Right lobe of liver (tissue), 4 donors: Measurements from ENCODE around the gene C2orf92.

ENCODE experiments used
- CTCF ChIP-seq, 4 donors: fragments of 200-600 bp in 3 of 4; fragments of 450-650 bp in 1 of 4; IDR thresholded peaks; one replicate each; pipeline versions ENCODE4 v1.5.1 to v1.8.0; 2016 to 2022; ENCODE audit warnings: antibody characterized with exemption in 4 of 4, mild to moderate bottlenecking in 2 of 4
- POLR2A ChIP-seq: fragments of 450-650 bp; IDR thresholded peaks from one replicate; pipeline ENCODE4 v1.6.1; 2017; ENCODE audit warnings: antibody characterized with exemption, mild to moderate bottlenecking
- donor health status: DM: no; HTN: no; CAD: no.
- donor health status: DM: no; HTN: no; CAD: no.
- donor health status: DM: no; HTN: yes; CAD: no.

- TF ChIP-seq POLR2A (no peak), CTCF (IDR thresholded peaks at IDR 0.05) (no peak)
These were observed 45.6 kb downstream of the C2orf92 start for GRCh38 chr2:97714950-97715652.
